ENCODE results near the gene PTGER3. TPM values are rescaled to one million over a fixed set of nuclear protein-coding genes. Genes with fewer than 3 reads are reported as not detected.

Gene PTGER3
- total and polyA plus RNA-seq, 2 experiments from 2014 or later = 2.6 to 4.4 TPM

- DNase-seq (ENCODE audit: low read depth in 1 of 2, low spot score in 1 of 2) = no peak
- TF ChIP-seq CTCF (IDR thresholded peaks at IDR 0.05; ENCODE audit: low read depth, low read length) = no peak
Observed at GRCh38 chr1:70930062-70930461, 117.6 kb downstream of the PTGER3 start.

GRCh38 chr1:70922196-70922595 lies 125.4 kb downstream of the PTGER3 start:
- TF ChIP-seq CTCF (IDR thresholded peaks at IDR 0.05; ENCODE audit: low read depth, low read length) = no peak
- DNase-seq (ENCODE audit: low read depth in 1 of 2, low spot score in 1 of 2) = no peak
- Histone ChIP-seq H3K27me3 (no peaks in the 10 kb centered on the region), H3K36me3 (no peaks in the 10 kb centered on the region), H3K4me3 (no peak overlapping the region), H3K4me1 (ENCODE audit: low read depth) (no peaks in the 10 kb centered on the region), H3K27ac (no peak overlapping the region), H3K9me3 (ENCODE audit: low read depth) (peaks cover 3% of the 10 kb centered on the region)

More at GRCh38 chr1:70930062-70930461, 117.6 kb downstream of the PTGER3 start:
- H3K4me3 ChIP-seq = no peak overlapping the region
- no peaks in the 10 kb centered on the region for H3K4me1 ChIP-seq (ENCODE audit: low read depth)
- no peaks in the 10 kb centered on the region for H3K36me3 ChIP-seq
- no peaks in the 10 kb centered on the region for H3K27me3 ChIP-seq
- H3K9me3 ChIP-seq (ENCODE audit: low read depth) = no peaks in the 10 kb centered on the region
- no peak overlapping the region for H3K27ac ChIP-seq

Other genes starting within 250 kb of the PTGER3 start
- gene ZRANB2, start 33.2 kb upstream of the PTGER3 start, total RNA-seq = 31.4 and 53.6 TPM in 2 replicates
- 119 and 126 TPM in 2 replicates for gene ZRANB2, start 33.2 kb upstream of the PTGER3 start, polyA plus RNA-seq

Data from cardiac muscle cell (in vitro differentiated cells and primary cell).